Stomach (tissue), 9 donors: ENCODE data around the gene PAQR5. TPM values are rescaled to one million over a fixed set of nuclear protein-coding genes. Genes with fewer than 3 reads are reported as not detected.
A peak's percentile ranks its signal among the peaks of the same experiment; 100 is the strongest.

Experiments
- DNase-seq, 2 donors: peaks; one replicate each; pipeline versions ENCODE4 v3.0.0 to v3.0.0-alpha.2; 2013 to 2019
- H3K27ac ChIP-seq, 5 donors: fragments of 200-600 bp in 4 of 5; sonication (generic) in 4 of 5; one replicate each; pipeline ENCODE4 v1.5.1; 2013 to 2019; ENCODE audit warnings: mild to moderate bottlenecking in 1 of 5, moderate library complexity in 1 of 5
- H3K27me3 ChIP-seq, 3 donors: fragments of 200-600 bp; sonication (generic); one replicate each; pipeline ENCODE4 v1.5.1; 2017 to 2019; ENCODE audit warnings: mixed run types in 1 of 3
- H3K36me3 ChIP-seq, 4 donors: fragments of 200-600 bp; sonication (generic); 1 replicate in 3 of 4; 2 replicates in 1 of 4; pipeline ENCODE4 v1.5.1; 2016 to 2019
- H3K4me1 ChIP-seq, 4 donors: fragments of 200-600 bp; sonication (generic); one replicate each; pipeline ENCODE4 v1.5.1; 2016 to 2019
- H3K4me3 ChIP-seq, 4 donors: fragments of 200-600 bp; sonication (generic) in 3 of 4; one replicate each; pipeline ENCODE4 v1.5.1; 2016 to 2019; ENCODE audit warnings: mild to moderate bottlenecking in 1 of 4
- H3K9me3 ChIP-seq, 4 donors: fragments of 200-600 bp; sonication (generic); one replicate each; pipeline ENCODE4 v1.5.1; 2016 to 2019
- EP300 ChIP-seq: sonication (generic); formaldehyde crosslinking; IDR thresholded peaks from one replicate; pipeline ENCODE4 v1.6.1; 2017; ENCODE audit warnings: antibody characterized with exemption
- POLR2A ChIP-seq, 4 donors: fragments of 450-650 bp; IDR thresholded peaks; one replicate each; pipeline ENCODE4 v1.6.1; 2016; ENCODE audit warnings: antibody characterized with exemption in 4 of 4, control low read depth in 2 of 4, mild to moderate bottlenecking in 1 of 4, moderate library complexity in 1 of 4
- POLR2AphosphoS5 ChIP-seq, 3 donors: sonication (generic); formaldehyde crosslinking; IDR thresholded peaks; one replicate each; pipeline ENCODE4 v1.6.1; 2016; ENCODE audit warnings: antibody characterized with exemption in 3 of 3
- WGBS, 5 donors: extraction: QIAGEN DNeasy Blood & Tissue Kit in 3 of 5; methylation state at CpG; one replicate each; pipeline versions ENCODE4 v1.1.5 to v1.1.7; 2013 to 2018; 5-methylcytosine and 5-hydroxymethylcytosine counted together
- intact Hi-C: fragments of 100-400 bp; cut with DNase I; formaldehyde crosslinking; loops from one replicate; pipeline ENCODE4 v1.15.1; 2023; ENCODE audit warnings: low total_unique reads
- polyA plus RNA-seq, 3 donors: library from polyadenylated mRNA; stranded (reverse); fragments of 200-250 nt; gene quantifications; one replicate each; pipeline ENCODE4 v1.2.3, GENCODE V29; 2013
- total RNA-seq, 5 donors: library from RNA; depleted of rRNA; stranded (reverse); fragments of >200 nt; gene quantifications; one replicate each; pipeline versions ENCODE4 v1.1.0 to v1.2.3, GENCODE V29; 2014 to 2016
- TF ChIP-seq, protein P1 (sequence below), 7 experiments: fragments of 450-650 bp in 4 of 7; fragments of 200-600 bp in 3 of 7; sonication (generic) in 3 of 7; IDR thresholded peaks; one replicate each; pipeline ENCODE4 v1.5.1; 2016 to 2019; ENCODE audit warnings: antibody characterized with exemption in 7 of 7, control low read depth in 2 of 7, mild to moderate bottlenecking in 1 of 7
- donor health status: healthy with polysubstance abuse.
- donor health status: Bipolar disorder and iron deficiency.
- donor health status: healthy.

The PAQR5 gene
- total and polyA plus RNA-seq, 8 donors, result 3.6 to 37.9 (median 7.5) TPM; not detected in 1

DNA sequence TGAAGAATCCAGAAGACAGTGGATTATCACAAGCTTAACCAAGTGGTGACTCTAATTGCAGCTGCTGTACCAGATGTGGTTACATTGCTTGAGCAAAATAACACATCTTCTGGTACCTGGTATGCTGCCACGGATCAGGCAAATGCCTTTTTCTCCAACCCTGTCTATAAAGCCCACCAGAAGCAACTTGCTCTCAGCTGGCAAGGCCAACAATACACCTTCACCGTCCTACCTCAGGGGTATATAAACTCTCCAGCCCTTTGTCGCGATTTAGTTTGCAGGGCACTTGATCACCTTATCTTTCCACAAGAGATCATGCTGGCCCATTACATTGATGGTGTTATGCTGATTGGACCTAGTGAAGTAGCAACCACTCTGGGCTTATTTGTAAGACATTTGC is 52.6 kb downstream of the PAQR5 start:
- DNase-seq, result no peak
- no peaks in the 10 kb centered on the region for H3K27me3 ChIP-seq
- 91 to 97% (median 94%) methylated on average over 4 of the region's 4 CpGs for WGBS, 5 donors
- no peaks in the 10 kb centered on the region for H3K9me3 ChIP-seq
- H3K36me3 ChIP-seq, result no peaks in the 10 kb centered on the region
- intact Hi-C loops, result no loop called here
- H3K4me3 ChIP-seq, result no peak overlapping the region
- no peak for TF ChIP-seq POLR2A (IDR thresholded peaks at IDR 0.05)
- no peak for TF ChIP-seq EP300
- TF ChIP-seq POLR2AphosphoS5 (IDR thresholded peaks at IDR 0.05), result no peak
- TF ChIP-seq, protein P1, sequence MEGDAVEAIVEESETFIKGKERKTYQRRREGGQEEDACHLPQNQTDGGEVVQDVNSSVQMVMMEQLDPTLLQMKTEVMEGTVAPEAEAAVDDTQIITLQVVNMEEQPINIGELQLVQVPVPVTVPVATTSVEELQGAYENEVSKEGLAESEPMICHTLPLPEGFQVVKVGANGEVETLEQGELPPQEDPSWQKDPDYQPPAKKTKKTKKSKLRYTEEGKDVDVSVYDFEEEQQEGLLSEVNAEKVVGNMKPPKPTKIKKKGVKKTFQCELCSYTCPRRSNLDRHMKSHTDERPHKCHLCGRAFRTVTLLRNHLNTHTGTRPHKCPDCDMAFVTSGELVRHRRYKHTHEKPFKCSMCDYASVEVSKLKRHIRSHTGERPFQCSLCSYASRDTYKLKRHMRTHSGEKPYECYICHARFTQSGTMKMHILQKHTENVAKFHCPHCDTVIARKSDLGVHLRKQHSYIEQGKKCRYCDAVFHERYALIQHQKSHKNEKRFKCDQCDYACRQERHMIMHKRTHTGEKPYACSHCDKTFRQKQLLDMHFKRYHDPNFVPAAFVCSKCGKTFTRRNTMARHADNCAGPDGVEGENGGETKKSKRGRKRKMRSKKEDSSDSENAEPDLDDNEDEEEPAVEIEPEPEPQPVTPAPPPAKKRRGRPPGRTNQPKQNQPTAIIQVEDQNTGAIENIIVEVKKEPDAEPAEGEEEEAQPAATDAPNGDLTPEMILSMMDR (IDR thresholded peaks at IDR 0.05), result no peak
- H3K4me1 ChIP-seq, result no peaks in the 10 kb centered on the region
- no peak overlapping the region for H3K27ac ChIP-seq

DNA sequence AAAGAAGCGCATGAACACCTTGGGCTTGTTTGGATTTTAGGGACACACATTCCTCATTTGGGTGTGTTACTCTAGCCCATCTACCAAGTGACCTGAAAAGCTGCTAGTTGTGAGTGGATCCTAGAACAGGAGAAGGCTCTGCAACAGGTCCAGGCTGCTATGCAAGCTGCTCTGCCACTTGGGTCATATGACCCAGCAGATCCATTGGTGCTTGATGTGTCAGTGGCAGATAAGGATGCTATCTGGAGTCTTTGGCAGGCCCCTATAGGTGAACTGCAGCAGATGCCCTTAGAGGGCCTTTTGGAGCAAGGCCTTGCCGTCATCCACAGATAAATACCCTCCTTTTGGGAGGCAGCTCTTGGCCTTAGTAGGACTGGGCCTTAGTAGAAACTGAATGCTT is 53.2 kb downstream of the PAQR5 start:
- intact Hi-C loops, result no loop called here
- WGBS, 5 donors, result 89 to 100% (median 95%) methylated on average over 1 to 2 of the region's 2 CpGs
- no peak overlapping the region for H3K27ac ChIP-seq
- no peaks in the 10 kb centered on the region for H3K27me3 ChIP-seq
- H3K36me3 ChIP-seq, result no peaks in the 10 kb centered on the region
- no peaks in the 10 kb centered on the region for H3K4me1 ChIP-seq
- H3K4me3 ChIP-seq, result no peak overlapping the region
- H3K9me3 ChIP-seq, result no peaks in the 10 kb centered on the region
- DNase-seq, result no peak
- TF ChIP-seq, protein P1 (IDR thresholded peaks at IDR 0.05), result no peak
- TF ChIP-seq POLR2AphosphoS5 (IDR thresholded peaks at IDR 0.05) (no peak), EP300 (no peak), POLR2A (IDR thresholded peaks at IDR 0.05) (no peak)

DNA sequence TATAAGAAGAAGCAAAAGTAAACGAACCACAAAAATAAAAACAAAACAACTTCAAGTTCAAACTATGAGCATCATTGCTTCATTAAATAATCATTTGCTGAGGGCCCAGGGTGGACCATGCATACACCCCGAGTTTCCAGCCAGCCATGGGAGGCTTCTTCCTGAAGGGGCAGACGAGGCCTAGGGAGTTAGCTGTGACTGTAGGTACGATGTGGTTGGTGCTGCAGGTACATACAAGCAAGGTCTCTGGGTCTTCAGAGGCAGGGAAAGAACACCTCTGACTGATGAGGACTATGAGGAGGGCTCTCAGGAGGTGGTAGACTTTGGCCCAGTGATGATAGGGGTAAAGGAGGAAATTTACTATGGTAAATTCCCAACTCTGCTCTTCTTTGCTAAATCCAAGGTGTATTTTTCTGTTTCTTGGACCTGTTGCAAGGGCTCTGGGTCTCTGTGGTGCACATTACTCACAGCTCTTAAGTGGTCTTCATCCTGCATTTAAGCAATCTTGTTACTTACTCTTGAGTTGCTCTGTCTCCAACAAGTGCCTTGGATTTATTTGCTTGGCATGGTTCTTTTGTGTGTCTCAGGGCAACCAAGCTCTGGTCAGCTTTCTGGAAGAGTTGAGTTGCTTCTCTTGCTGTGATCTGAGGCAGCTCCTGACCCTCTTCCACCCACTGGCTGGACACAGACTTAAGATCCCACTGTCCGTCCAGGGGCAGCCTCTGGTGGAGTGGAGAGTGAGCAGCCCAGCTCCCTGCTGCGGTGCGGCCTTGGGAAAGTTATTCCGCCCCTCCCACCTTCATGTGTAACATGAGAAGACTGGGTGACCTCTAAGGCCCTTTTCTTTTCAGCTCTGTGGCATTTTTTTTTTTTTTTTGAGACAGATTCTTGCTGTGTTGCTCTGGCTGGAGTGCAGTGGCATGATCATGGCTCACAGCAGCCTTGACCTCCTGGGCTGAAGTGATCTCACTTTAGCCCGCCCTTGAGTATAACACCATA is 59.4 kb downstream of the PAQR5 start:
- no peak overlapping the region for H3K4me3 ChIP-seq
- H3K36me3 ChIP-seq, result no peaks in the 10 kb centered on the region
- H3K27me3 ChIP-seq, result no peaks in the 10 kb centered on the region
- TF ChIP-seq POLR2AphosphoS5 (IDR thresholded peaks at IDR 0.05) (no peak), POLR2A (IDR thresholded peaks at IDR 0.05) (no peak), EP300 (no peak)
- TF ChIP-seq, protein P1 (IDR thresholded peaks at IDR 0.05), result no peak
- H3K9me3 ChIP-seq, result no peaks in the 10 kb centered on the region
- no peak overlapping the region for H3K27ac ChIP-seq
- DNase-seq, result peak; percentile 54 to 78
- WGBS, 5 donors, result 57 to 71% (median 64%) methylated on average over 9 of the region's 9 CpGs
- intact Hi-C loops, result no loop called here
- peaks cover 0 to 10% (median 4%) of the 10 kb centered on the region in 4 donors for H3K4me1 ChIP-seq

- WGBS, 5 donors, result 88 to 93% (median 90%) methylated on average over 4 of the region's 4 CpGs
- TF ChIP-seq POLR2A (IDR thresholded peaks at IDR 0.05) (no peak), POLR2AphosphoS5 (IDR thresholded peaks at IDR 0.05) (no peak), EP300 (no peak)
- TF ChIP-seq, protein P1 (IDR thresholded peaks at IDR 0.05), result no peak
- DNase-seq, result no peak
- H3K27ac ChIP-seq, result no peak overlapping the region
- no peaks in the 10 kb centered on the region for H3K27me3 ChIP-seq
- H3K4me1 ChIP-seq, result peaks cover 0 to 10% (median 4%) of the 10 kb centered on the region in 4 donors
- no peaks in the 10 kb centered on the region for H3K9me3 ChIP-seq
- no peak overlapping the region for H3K4me3 ChIP-seq
- intact Hi-C loops, result no loop called here
- no peaks in the 10 kb centered on the region for H3K36me3 ChIP-seq
Measured at GRCh38 chr15:69358850-69359249, 60.1 kb downstream of the PAQR5 start.
